Activated T-helper 1 cell treated with Interleukin-2 at 50 U/mL for 16 hours (primary cell): ENCODE measurements around the gene SULT2B1.
"Not testable (repeated sequence)": the region's sequence is repeated elsewhere in the genome, so short reads cannot be mapped to it uniquely, and the experiment has no call there.

Source experiments
- DNase-seq: peaks from one replicate; pipeline ENCODE4 v3.0.0-alpha.2; 2020; ENCODE audit warnings: low read depth

SULT2B1 gene

GRCh38 chr19:48558018-48558684 lies 6.2 kb downstream of the SULT2B1 start:
- DNase-seq, result no peak

GRCh38 chr19:48560095-48560530 lies 8.1 kb downstream of the SULT2B1 start:
- no peak for DNase-seq

- no peak for DNase-seq
Measured at GRCh38 chr19:48561412-48561811, 9.4 kb downstream of the SULT2B1 start.

- DNase-seq, result no peak
Measured at GRCh38 chr19:48565090-48565489, 13.1 kb downstream of the SULT2B1 start.

GRCh38 chr19:48568345-48568886 lies 16.4 kb downstream of the SULT2B1 start:
- DNase-seq, result no peak

- DNase-seq, result no peak
Measured at GRCh38 chr19:48569814-48570213, 17.8 kb downstream of the SULT2B1 start.

GRCh38 chr19:48571378-48572162 lies 19.6 kb downstream of the SULT2B1 start:
- DNase-seq, result no peak

- no peak for DNase-seq
Measured at GRCh38 chr19:48573163-48573505, 21.2 kb downstream of the SULT2B1 start.

- DNase-seq, result no peak
Measured at GRCh38 chr19:48575931-48576622, 24.1 kb downstream of the SULT2B1 start.

GRCh38 chr19:48577908-48578307 lies 25.9 kb downstream of the SULT2B1 start:
- DNase-seq, result not testable (repeated sequence)

- DNase-seq, result no peak
Measured at GRCh38 chr19:48578891-48579290, 26.9 kb downstream of the SULT2B1 start.

GRCh38 chr19:48582168-48582567 lies 30.2 kb downstream of the SULT2B1 start:
- no peak for DNase-seq

GRCh38 chr19:48587387-48587786 lies 35.4 kb downstream of the SULT2B1 start:
- no peak for DNase-seq

GRCh38 chr19:48588670-48589401 lies 36.9 kb downstream of the SULT2B1 start:
- peak; percentile 77 for DNase-seq

GRCh38 chr19:48591021-48591420 lies 39.0 kb downstream of the SULT2B1 start:
- DNase-seq, result no peak

GRCh38 chr19:48595171-48595570 lies 43.2 kb downstream of the SULT2B1 start:
- DNase-seq, result no peak

- DNase-seq, result no peak
Measured at GRCh38 chr19:48595833-48596232, 43.9 kb downstream of the SULT2B1 start.

GRCh38 chr19:48596237-48596636 lies 44.3 kb downstream of the SULT2B1 start:
- no peak for DNase-seq

GRCh38 chr19:48596679-48597465 lies 44.9 kb downstream of the SULT2B1 start:
- DNase-seq, result peak; percentile 24

GRCh38 chr19:48598996-48599700 lies 47.2 kb downstream of the SULT2B1 start:
- DNase-seq, result no peak
